Measurements from ENCODE around the gene TRPM8. TPM values are rescaled to one million over a fixed set of nuclear protein-coding genes. Genes with fewer than 3 reads are reported as not detected.
A peak's percentile ranks its signal among the peaks of the same experiment; 100 is the strongest.

The TRPM8 gene
- total and polyA plus RNA-seq, 2 donors (not counting 1 experiment from before 2014, with no cell fraction given): 0.49 to 0.99 TPM

DNA sequence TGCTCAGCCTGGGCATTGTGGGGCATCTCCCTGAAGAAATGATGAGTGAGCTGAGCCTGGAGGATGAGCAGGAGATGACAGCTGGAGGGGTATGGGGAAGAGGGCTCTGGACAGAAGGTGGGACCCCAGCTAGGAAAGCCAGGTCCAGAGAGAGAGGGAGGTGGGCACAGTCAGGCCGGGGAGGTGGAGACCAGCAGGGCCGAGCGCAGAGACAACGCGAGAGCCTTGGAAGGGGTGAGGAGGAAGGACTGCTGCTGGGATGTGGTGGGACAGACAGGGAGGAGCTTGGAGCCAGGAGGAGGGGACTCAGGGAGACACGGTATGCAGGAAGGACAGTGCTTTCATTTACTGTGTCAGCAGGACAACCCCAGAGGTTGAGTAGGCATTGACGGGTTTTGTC lies 8.2 kb downstream of the TRPM8 start:
- Histone ChIP-seq H3K4me3 (replicated peaks in 1 of 4; ENCODE audit: control extremely low read depth in 1 of 4, insufficient read depth in 1 of 4, low read depth in 3 of 4, low read length in 4 of 4) (no peak overlapping the region), H3K9me3 (ENCODE audit: control insufficient read depth, insufficient read depth, low read depth, low read length) (no peaks in the 10 kb centered on the region), H3K4me2 (ENCODE audit: extremely low read depth, insufficient read depth, low read length) (no peak overlapping the region), H3K36me3 (ENCODE audit: control insufficient read depth, insufficient read depth, low read length) (no peaks in the 10 kb centered on the region), H3K27ac (ENCODE audit: insufficient read depth, low read length) (no peak overlapping the region), H3K79me2 (ENCODE audit: control insufficient read depth, insufficient read depth, low read length) (no peaks in the 10 kb centered on the region), H3K27me3 (ENCODE audit: control insufficient read depth, insufficient read depth, low read length) (peaks cover 7% of the 10 kb centered on the region), H3K4me1 (ENCODE audit: control insufficient read depth, extremely low read depth, insufficient read depth, low read length) (no peaks in the 10 kb centered on the region), H2AFZ (ENCODE audit: low read length) (no peak overlapping the region), H3K9ac (ENCODE audit: insufficient read depth, low read length) (no peak overlapping the region), H4K20me1 (ENCODE audit: control insufficient read depth, extremely low read depth, insufficient read depth, low read length) (no peaks in the 10 kb centered on the region)
- TF ChIP-seq, protein P1, sequence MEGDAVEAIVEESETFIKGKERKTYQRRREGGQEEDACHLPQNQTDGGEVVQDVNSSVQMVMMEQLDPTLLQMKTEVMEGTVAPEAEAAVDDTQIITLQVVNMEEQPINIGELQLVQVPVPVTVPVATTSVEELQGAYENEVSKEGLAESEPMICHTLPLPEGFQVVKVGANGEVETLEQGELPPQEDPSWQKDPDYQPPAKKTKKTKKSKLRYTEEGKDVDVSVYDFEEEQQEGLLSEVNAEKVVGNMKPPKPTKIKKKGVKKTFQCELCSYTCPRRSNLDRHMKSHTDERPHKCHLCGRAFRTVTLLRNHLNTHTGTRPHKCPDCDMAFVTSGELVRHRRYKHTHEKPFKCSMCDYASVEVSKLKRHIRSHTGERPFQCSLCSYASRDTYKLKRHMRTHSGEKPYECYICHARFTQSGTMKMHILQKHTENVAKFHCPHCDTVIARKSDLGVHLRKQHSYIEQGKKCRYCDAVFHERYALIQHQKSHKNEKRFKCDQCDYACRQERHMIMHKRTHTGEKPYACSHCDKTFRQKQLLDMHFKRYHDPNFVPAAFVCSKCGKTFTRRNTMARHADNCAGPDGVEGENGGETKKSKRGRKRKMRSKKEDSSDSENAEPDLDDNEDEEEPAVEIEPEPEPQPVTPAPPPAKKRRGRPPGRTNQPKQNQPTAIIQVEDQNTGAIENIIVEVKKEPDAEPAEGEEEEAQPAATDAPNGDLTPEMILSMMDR (conservative IDR thresholded peaks at IDR 0.05 in 1 of 2, IDR thresholded peaks at IDR 0.05 in 1 of 2; ENCODE audit: low read depth in 1 of 2, low read length in 2 of 2): no peak
- TF ChIP-seq EZH2 (IDR thresholded peaks at IDR 0.05; ENCODE audit: low read length, missing control alignments): no peak
- DNase-seq (ENCODE audit: low read depth in 2 of 2): no peak

DNA sequence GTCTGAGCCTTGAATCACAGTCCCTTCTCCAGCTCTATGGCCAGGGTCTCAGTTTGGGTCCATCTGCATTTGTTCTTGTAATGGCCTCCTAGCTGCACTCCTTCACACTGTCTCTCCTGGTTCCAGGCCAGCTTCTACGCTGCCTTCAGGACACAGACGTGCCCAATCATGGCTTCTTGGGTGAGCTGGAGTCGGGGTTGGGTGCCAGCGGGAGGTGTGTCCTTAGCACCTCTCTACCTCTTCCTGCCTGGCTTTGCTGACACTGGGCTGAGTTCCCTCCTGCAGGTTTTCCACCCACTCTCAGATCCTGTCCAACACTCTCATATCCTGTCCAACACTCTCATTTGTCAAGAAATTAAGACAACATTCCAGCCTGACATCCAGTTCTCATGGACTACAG lies 9.6 kb downstream of the TRPM8 start:
- Histone ChIP-seq H3K27ac (ENCODE audit: insufficient read depth, low read length) (no peak overlapping the region), H3K4me3 (replicated peaks in 1 of 4; ENCODE audit: control extremely low read depth in 1 of 4, insufficient read depth in 1 of 4, low read depth in 3 of 4, low read length in 4 of 4) (no peak overlapping the region), H3K79me2 (ENCODE audit: control insufficient read depth, insufficient read depth, low read length) (no peaks in the 10 kb centered on the region), H3K9me3 (ENCODE audit: control insufficient read depth, insufficient read depth, low read depth, low read length) (no peaks in the 10 kb centered on the region), H3K9ac (ENCODE audit: insufficient read depth, low read length) (no peak overlapping the region), H3K4me2 (ENCODE audit: extremely low read depth, insufficient read depth, low read length) (no peak overlapping the region), H2AFZ (ENCODE audit: low read length) (no peak overlapping the region), H3K27me3 (ENCODE audit: control insufficient read depth, insufficient read depth, low read length) (peaks cover 7% of the 10 kb centered on the region), H3K4me1 (ENCODE audit: control insufficient read depth, extremely low read depth, insufficient read depth, low read length) (no peaks in the 10 kb centered on the region), H3K36me3 (ENCODE audit: control insufficient read depth, insufficient read depth, low read length) (no peaks in the 10 kb centered on the region), H4K20me1 (ENCODE audit: control insufficient read depth, extremely low read depth, insufficient read depth, low read length) (no peaks in the 10 kb centered on the region)
- TF ChIP-seq, protein P1 (conservative IDR thresholded peaks at IDR 0.05 in 1 of 2, IDR thresholded peaks at IDR 0.05 in 1 of 2; ENCODE audit: low read depth in 1 of 2, low read length in 2 of 2): no peak
- TF ChIP-seq EZH2 (IDR thresholded peaks at IDR 0.05; ENCODE audit: low read length, missing control alignments): no peak
- peak in 1 of 2 donors; percentile 40 for DNase-seq (ENCODE audit: low read depth in 2 of 2)

DNA sequence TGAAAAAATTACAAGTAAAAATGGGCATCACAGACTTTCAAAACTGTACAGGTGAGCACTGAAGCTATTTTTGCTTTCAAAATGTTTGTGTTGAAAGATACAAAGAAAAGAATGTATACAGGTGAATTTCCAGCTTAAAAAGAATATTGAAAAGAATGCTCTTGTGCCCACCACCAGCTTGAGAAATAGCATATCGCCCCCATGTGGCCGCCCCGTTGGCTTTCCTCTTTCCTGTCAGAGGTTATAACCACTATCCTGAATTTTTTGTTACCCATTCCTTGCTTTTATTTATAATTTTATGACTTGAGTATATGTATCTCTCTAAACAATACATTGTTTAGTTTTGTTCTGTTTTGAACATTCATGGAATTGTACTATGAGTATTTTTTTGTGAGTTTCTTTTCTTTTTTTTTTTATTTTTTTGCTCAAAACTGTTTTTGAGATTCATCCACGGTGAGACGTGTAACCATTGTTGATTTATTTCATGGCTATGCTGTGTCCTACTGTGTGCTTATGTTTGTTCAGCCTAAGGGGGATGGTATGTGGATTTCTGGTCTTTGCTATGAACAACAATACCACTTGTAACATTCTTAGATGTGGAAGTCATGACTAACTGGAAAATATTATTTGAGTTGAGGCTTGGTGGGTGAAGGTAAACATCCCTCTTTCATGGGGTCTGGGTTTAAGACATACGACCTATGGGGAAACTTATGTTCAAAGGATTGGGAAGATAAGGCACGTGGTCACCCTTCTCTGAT lies 11.6 kb downstream of the TRPM8 start:
- Histone ChIP-seq H3K27me3 (ENCODE audit: control insufficient read depth, insufficient read depth, low read length) (peaks cover 7% of the 10 kb centered on the region), H2AFZ (ENCODE audit: low read length) (no peak overlapping the region), H3K36me3 (ENCODE audit: control insufficient read depth, insufficient read depth, low read length) (no peaks in the 10 kb centered on the region), H3K4me3 (replicated peaks in 1 of 4; ENCODE audit: control extremely low read depth in 1 of 4, insufficient read depth in 1 of 4, low read depth in 3 of 4, low read length in 4 of 4) (no peak overlapping the region), H3K9me3 (ENCODE audit: control insufficient read depth, insufficient read depth, low read depth, low read length) (no peaks in the 10 kb centered on the region), H3K9ac (ENCODE audit: insufficient read depth, low read length) (no peak overlapping the region), H4K20me1 (ENCODE audit: control insufficient read depth, extremely low read depth, insufficient read depth, low read length) (no peaks in the 10 kb centered on the region), H3K4me2 (ENCODE audit: extremely low read depth, insufficient read depth, low read length) (no peak overlapping the region), H3K4me1 (ENCODE audit: control insufficient read depth, extremely low read depth, insufficient read depth, low read length) (no peaks in the 10 kb centered on the region), H3K27ac (ENCODE audit: insufficient read depth, low read length) (no peak overlapping the region), H3K79me2 (ENCODE audit: control insufficient read depth, insufficient read depth, low read length) (no peaks in the 10 kb centered on the region)
- TF ChIP-seq, protein P1 (conservative IDR thresholded peaks at IDR 0.05 in 1 of 2, IDR thresholded peaks at IDR 0.05 in 1 of 2; ENCODE audit: low read depth in 1 of 2, low read length in 2 of 2): peak; percentile 44 to 57
- TF ChIP-seq EZH2 (IDR thresholded peaks at IDR 0.05; ENCODE audit: low read length, missing control alignments): no peak
- peak in 1 of 2 donors; percentile 10 for DNase-seq (ENCODE audit: low read depth in 2 of 2)
